SK-N-SH (cell line): ENCODE results near the gene ANAPC2. TPM values are rescaled to one million over a fixed set of nuclear protein-coding genes. Genes with fewer than 3 reads are reported as not detected.
A peak's percentile ranks its signal among the peaks of the same experiment; 100 is the strongest.

Experiments
- CTCF ChIA-PET: fragments of 300-600, 350-600 bp; formaldehyde crosslinking; extraction: SDS; loops from one replicate; lab custom pipeline; 2021; lab: Yijun Ruan, JAX
- POLR2A ChIA-PET: fragments of 350-600 bp; sonication (Branson Sonifier 250); formaldehyde crosslinking; extraction: SDS; loops from one replicate; lab custom pipeline; 2020; ENCODE audit warnings: antibody characterized with exemption, inconsistent platforms; lab: Yijun Ruan, JAX
- DNase-seq: peaks from one replicate; pipeline ENCODE4 v3.0.0; 2012
- H2AFZ ChIP-seq: fragments of 200-600 bp; sonication (generic); 2 replicates; pipeline ENCODE4 v1.8.1; 2016; ENCODE audit warnings: antibody characterized with exemption, mild to moderate bottlenecking, low read depth
- H3F3A ChIP-seq: fragments of 200-600 bp; sonication (generic); replicated peaks from 2 replicates; pipeline ENCODE3; 2016; ENCODE audit warnings: antibody characterized with exemption, mild to moderate bottlenecking; ENCODE audit not compliant: insufficient read depth
- H3K27ac ChIP-seq, 2 experiments: fragments of 200-500 bp in 1 of 2; fragments of 200-600 bp in 1 of 2; sonication (Bioruptor generic) in 1 of 2; sonication (generic), shearing (Covaris generic) in 1 of 2; 2 replicates each; pipeline versions ENCODE4 v1.5.1 to v1.6.1; 2014 to 2016; ENCODE audit warnings: low read depth in 2 of 2, inconsistent platforms in 1 of 2, low read length in 1 of 2, mild to moderate bottlenecking in 1 of 2, mixed read lengths in 1 of 2
- H3K27me3 ChIP-seq: fragments of 200-600 bp; sonication (generic), shearing (Covaris generic); 2 replicates; pipeline ENCODE4 v1.6.1; 2016; ENCODE audit warnings: mixed run types; ENCODE audit not compliant: insufficient read depth
- H3K36me3 ChIP-seq, 2 experiments: fragments of 200-500 bp in 1 of 2; fragments of 200-600 bp in 1 of 2; sonication (Bioruptor generic) in 1 of 2; sonication (generic) in 1 of 2; replicated peaks in 1 of 2; 2 replicates each; pipeline versions ENCODE3 to v1.5.1; 2014 to 2016; ENCODE audit warnings: low read length in 1 of 2, mild to moderate bottlenecking in 1 of 2; ENCODE audit not compliant: insufficient read depth in 2 of 2, control insufficient read depth in 1 of 2
- H3K4me1 ChIP-seq, 2 experiments: fragments of 200-500 bp in 1 of 2; fragments of 200-600 bp in 1 of 2; sonication (Bioruptor generic) in 1 of 2; sonication (generic), shearing (Covaris generic) in 1 of 2; 2 replicates each; pipeline versions ENCODE4 v1.5.1 to v1.6.1; 2014 to 2016; ENCODE audit warnings: low read depth in 1 of 2, low read length in 1 of 2, mixed run types in 1 of 2; ENCODE audit not compliant: insufficient read depth in 2 of 2, control insufficient read depth in 1 of 2
- H3K4me2 ChIP-seq: fragments of 200-600 bp; sonication (generic), shearing (Covaris generic); 2 replicates; pipeline ENCODE4 v1.6.1; 2017; ENCODE audit warnings: mixed run types
- H3K4me3 ChIP-seq, 2 experiments: fragments of 200-500 bp in 1 of 2; fragments of 200-600 bp in 1 of 2; sonication (Bioruptor generic) in 1 of 2; sonication (generic), shearing (Covaris generic) in 1 of 2; 2 replicates each; pipeline versions ENCODE4 v1.5.1 to v1.8.1; 2014 to 2016; ENCODE audit warnings: low read depth in 2 of 2, inconsistent platforms in 1 of 2, low read length in 1 of 2, mild to moderate bottlenecking in 1 of 2, mixed read lengths in 1 of 2, moderate library complexity in 1 of 2
- H3K79me2 ChIP-seq: fragments of 200-600 bp; sonication (generic); 2 replicates; pipeline ENCODE4 v1.8.1; 2017; ENCODE audit warnings: mild to moderate bottlenecking; ENCODE audit not compliant: insufficient read depth
- H3K9ac ChIP-seq: fragments of 200-600 bp; sonication (generic); 2 replicates; pipeline ENCODE4 v1.6.1; 2017; ENCODE audit warnings: mixed run types
- H3K9me2 ChIP-seq: fragments of 200-600 bp; sonication (generic); 2 replicates; pipeline ENCODE4 v1.6.1; 2017; ENCODE audit warnings: mixed run types
- H3K9me3 ChIP-seq: fragments of 200-600 bp; sonication (generic); 2 replicates; pipeline ENCODE4 v1.6.1; 2017; ENCODE audit warnings: mixed run types, mild to moderate bottlenecking, moderate library complexity
- H4K20me1 ChIP-seq: fragments of 200-600 bp; sonication (generic); 2 replicates; pipeline ENCODE4 v1.6.1; 2017; ENCODE audit warnings: mild to moderate bottlenecking, mixed run types; ENCODE audit not compliant: insufficient read depth
- CHD2 ChIP-seq: fragments of 150-350 bp; IDR thresholded peaks from 2 replicates; pipeline ENCODE4 v1.6.1; 2018; ENCODE audit warnings: low read length; ENCODE audit not compliant: partially characterized antibody
- ELF1 ChIP-seq: IDR thresholded peaks from 2 replicates; pipeline ENCODE4 v1.4.0; 2012
- EZH2phosphoT487 ChIP-seq: fragments of 200-600 bp; sonication (generic); IDR thresholded peaks from 2 replicates; pipeline ENCODE4 v1.6.1; 2017; ENCODE audit warnings: low read depth, mixed run types, mild to moderate bottlenecking, antibody characterized with exemption, moderate library complexity, borderline replicate concordance
- FOXM1 ChIP-seq: IDR thresholded peaks from 2 replicates; pipeline ENCODE4 v1.4.0; 2012; ENCODE audit warnings: low read depth, mild to moderate bottlenecking
- GABPA ChIP-seq: IDR thresholded peaks from 2 replicates; pipeline ENCODE4 v1.4.0; 2012; ENCODE audit warnings: low read depth, mild to moderate bottlenecking
- NFIC ChIP-seq: IDR thresholded peaks from 2 replicates; pipeline ENCODE4 v1.4.0; 2012; ENCODE audit warnings: borderline replicate concordance
- NRF1 ChIP-seq: IDR thresholded peaks from 2 replicates; pipeline ENCODE4 v1.6.1; 2012; ENCODE audit warnings: low read depth, mild to moderate bottlenecking, low read length
- RAD21 ChIP-seq: IDR thresholded peaks from 2 replicates; pipeline ENCODE4 v1.6.1; 2012; ENCODE audit warnings: mild to moderate bottlenecking, low read length
- RCOR1 ChIP-seq: fragments of 150-350 bp; IDR thresholded peaks from 2 replicates; pipeline ENCODE4 v1.6.1; 2017; ENCODE audit warnings: antibody characterized with exemption, low read length
- SMC3 ChIP-seq: IDR thresholded peaks from 2 replicates; pipeline ENCODE4 v1.6.1; 2012; ENCODE audit warnings: low read depth, low read length, improper control_type of control experiment
- YY1 ChIP-seq: IDR thresholded peaks from 2 replicates; pipeline ENCODE4 v1.4.0; 2012; ENCODE audit warnings: low read depth, mild to moderate bottlenecking
- WGBS: methylation state at CpG from one replicate; pipeline ENCODE4 v1.1.6; 2017; ENCODE audit warnings: low lambda C conversion rate; 5-methylcytosine and 5-hydroxymethylcytosine counted together
- polyA plus RNA-seq, 3 experiments: library from polyadenylated mRNA; depleted of rRNA; stranded (reverse); fragments of >200 nt; gene quantifications; 2 replicates each; pipeline ENCODE4 v1.2.3, GENCODE V29; 2012
- TF ChIP-seq, protein P1 (sequence below): fragments of 150-350 bp; IDR thresholded peaks from 2 replicates; pipeline ENCODE4 v1.6.1; 2016; ENCODE audit warnings: mild to moderate bottlenecking, low read depth, low read length
- TF ChIP-seq, protein P2 (sequence below): IDR thresholded peaks from 2 replicates; pipeline ENCODE4; 2012
- TF ChIP-seq, protein P3 (sequence below): fragments of 200-600 bp; sonication (generic); IDR thresholded peaks from 2 replicates; pipeline ENCODE4 v1.6.1; 2017; ENCODE audit warnings: antibody characterized with exemption, mild to moderate bottlenecking, moderate library complexity
- TF ChIP-seq, protein P4 (sequence below): IDR thresholded peaks from 2 replicates; pipeline ENCODE4 v1.4.0; 2012; ENCODE audit warnings: low read depth, borderline replicate concordance
- TF ChIP-seq, protein P5 (sequence below): IDR thresholded peaks from 2 replicates; pipeline ENCODE4 v1.6.1; 2012; ENCODE audit warnings: mild to moderate bottlenecking, low read depth, low read length, moderate library complexity

ANAPC2 gene
- polyA plus RNA-seq, 1 of the 3 experiments (the other 2 are of a cell fraction), result 35.1 TPM

DNA sequence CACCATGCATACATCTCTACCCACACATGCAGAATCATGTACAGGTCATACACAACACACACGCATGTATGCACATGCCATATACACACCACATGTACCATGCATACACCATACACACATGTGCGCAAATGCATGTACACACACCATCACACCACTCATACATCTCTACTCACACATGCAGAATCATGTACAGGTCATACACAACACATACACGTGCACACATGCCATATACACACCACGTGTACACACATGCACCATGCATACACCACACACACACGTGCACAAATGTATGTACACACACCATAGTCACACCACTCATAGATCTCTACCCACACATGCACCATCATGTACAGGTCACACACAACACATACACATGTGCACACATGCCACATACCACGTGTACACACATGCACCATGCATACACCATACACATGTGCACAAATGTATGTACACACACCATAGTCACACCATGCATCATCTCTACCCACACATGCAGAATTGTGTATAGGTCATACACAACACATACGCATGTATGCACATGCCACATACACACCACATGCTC lies 35.4 kb downstream of the ANAPC2 start:
- H3K9me3 ChIP-seq, result no peaks in the 10 kb centered on the region
- CTCF ChIA-PET, result no interaction called here
- WGBS, result 73% methylated on average over 7 of the region's 7 CpGs

DNA sequence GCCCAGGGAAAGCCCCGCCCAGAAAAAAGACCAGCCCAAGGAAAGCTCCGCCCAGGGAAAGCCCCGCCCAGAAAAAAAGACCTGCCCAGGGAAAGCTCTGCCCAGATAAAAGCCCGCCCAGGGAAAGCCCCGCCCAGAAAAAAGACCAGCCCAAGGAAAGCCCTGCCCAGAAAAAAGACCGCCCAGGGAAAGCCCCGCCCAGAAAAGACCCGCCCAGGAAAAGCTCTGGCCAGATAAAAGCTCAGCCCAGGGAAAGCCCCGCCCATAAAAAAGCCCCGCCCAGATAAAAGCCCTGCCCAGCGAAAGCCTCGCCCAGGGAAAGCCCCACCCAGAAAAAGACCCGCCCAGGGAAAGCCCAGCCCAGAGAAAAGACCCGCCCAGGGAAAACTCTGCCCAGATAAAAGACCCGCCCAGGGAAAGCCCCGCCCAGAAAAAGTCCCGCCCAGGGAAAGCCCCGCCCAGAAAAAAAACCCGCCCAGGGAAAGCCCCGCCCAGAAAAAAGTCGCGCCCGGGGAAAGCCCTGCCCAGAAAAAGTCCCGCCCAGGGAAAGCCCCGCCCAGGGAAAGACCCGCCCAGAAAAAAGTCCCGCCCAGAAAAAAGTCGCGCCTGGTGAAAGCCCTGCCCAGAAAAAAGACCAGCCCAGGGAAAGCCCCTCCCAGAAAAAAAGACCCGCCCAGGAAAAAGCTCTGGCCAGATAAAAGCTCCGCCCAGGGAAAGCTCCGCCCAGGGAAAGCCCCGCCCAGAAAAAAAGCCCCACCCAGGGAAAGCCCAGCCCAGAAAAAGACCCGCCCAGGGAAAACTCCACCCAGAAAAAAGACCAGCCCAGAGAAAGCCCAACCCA lies 37.5 kb downstream of the ANAPC2 start:
- Histone ChIP-seq H3K9me3 (no peaks in the 10 kb centered on the region), H3K27me3 (no peaks in the 10 kb centered on the region), H3K9ac (no peak overlapping the region), H3K4me1 (no peaks in the 10 kb centered on the region), H4K20me1 (no peaks in the 10 kb centered on the region), H3K4me3 (no peak overlapping the region), H2AFZ (no peak overlapping the region), H3K36me3 (no peaks in the 10 kb centered on the region), H3K79me2 (no peaks in the 10 kb centered on the region), H3K9me2 (no peaks in the 10 kb centered on the region), H3K27ac (no peak overlapping the region), H3F3A (no peaks in the 10 kb centered on the region), H3K4me2 (no peak overlapping the region)
- ChIA-PET POLR2A (interaction anchor here (1.7 kb wide), 1 partner anchor 12 kb away, joined by 6 read pairs; the partner anchor contains the start of gene GRIN1), CTCF (interaction anchor here (1.6 to 2.0 kb wide), 2 partner anchors 25 to 86 kb away, joined by 4 to 7 read pairs; no protein-coding TSS in a partner anchor)
- DNase-seq, result peak; percentile 83
- WGBS, result 58% methylated on average over 34 of the region's 34 CpGs
- no peak for TF ChIP-seq EZH2phosphoT487
- TF ChIP-seq, protein P1, sequence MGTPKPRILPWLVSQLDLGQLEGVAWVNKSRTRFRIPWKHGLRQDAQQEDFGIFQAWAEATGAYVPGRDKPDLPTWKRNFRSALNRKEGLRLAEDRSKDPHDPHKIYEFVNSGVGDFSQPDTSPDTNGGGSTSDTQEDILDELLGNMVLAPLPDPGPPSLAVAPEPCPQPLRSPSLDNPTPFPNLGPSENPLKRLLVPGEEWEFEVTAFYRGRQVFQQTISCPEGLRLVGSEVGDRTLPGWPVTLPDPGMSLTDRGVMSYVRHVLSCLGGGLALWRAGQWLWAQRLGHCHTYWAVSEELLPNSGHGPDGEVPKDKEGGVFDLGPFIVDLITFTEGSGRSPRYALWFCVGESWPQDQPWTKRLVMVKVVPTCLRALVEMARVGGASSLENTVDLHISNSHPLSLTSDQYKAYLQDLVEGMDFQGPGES, result no peak
- TF ChIP-seq SMC3, result no peak
- no peak for TF ChIP-seq RCOR1
- TF ChIP-seq NFIC, result no peak
- no peak for TF ChIP-seq YY1
- TF ChIP-seq, protein P2, sequence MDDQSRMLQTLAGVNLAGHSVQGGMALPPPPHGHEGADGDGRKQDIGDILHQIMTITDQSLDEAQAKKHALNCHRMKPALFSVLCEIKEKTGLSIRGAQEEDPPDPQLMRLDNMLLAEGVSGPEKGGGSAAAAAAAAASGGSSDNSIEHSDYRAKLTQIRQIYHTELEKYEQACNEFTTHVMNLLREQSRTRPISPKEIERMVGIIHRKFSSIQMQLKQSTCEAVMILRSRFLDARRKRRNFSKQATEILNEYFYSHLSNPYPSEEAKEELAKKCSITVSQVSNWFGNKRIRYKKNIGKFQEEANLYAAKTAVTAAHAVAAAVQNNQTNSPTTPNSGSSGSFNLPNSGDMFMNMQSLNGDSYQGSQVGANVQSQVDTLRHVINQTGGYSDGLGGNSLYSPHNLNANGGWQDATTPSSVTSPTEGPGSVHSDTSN, result no peak
- TF ChIP-seq, protein P3, sequence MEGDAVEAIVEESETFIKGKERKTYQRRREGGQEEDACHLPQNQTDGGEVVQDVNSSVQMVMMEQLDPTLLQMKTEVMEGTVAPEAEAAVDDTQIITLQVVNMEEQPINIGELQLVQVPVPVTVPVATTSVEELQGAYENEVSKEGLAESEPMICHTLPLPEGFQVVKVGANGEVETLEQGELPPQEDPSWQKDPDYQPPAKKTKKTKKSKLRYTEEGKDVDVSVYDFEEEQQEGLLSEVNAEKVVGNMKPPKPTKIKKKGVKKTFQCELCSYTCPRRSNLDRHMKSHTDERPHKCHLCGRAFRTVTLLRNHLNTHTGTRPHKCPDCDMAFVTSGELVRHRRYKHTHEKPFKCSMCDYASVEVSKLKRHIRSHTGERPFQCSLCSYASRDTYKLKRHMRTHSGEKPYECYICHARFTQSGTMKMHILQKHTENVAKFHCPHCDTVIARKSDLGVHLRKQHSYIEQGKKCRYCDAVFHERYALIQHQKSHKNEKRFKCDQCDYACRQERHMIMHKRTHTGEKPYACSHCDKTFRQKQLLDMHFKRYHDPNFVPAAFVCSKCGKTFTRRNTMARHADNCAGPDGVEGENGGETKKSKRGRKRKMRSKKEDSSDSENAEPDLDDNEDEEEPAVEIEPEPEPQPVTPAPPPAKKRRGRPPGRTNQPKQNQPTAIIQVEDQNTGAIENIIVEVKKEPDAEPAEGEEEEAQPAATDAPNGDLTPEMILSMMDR, result no peak
- TF ChIP-seq CHD2, result no peak
- no peak for TF ChIP-seq RAD21
- no peak for TF ChIP-seq NRF1

More for the DNA sequence above, 35.4 kb downstream of the ANAPC2 start:
- no peak overlapping the region for H2AFZ ChIP-seq
- no peaks in the 10 kb centered on the region for H3K9me2 ChIP-seq
- H3K27ac ChIP-seq, result no peak overlapping the region
- H3K79me2 ChIP-seq, result no peaks in the 10 kb centered on the region
- no peak for DNase-seq
- H3K27me3 ChIP-seq, result no peaks in the 10 kb centered on the region
- H4K20me1 ChIP-seq, result no peaks in the 10 kb centered on the region
- POLR2A ChIA-PET, result no interaction called here
- no peaks in the 10 kb centered on the region for H3K36me3 ChIP-seq
- no peaks in the 10 kb centered on the region; a peak in 1 of 4 replicates for H3K4me1 ChIP-seq
- H3K4me3 ChIP-seq, result no peak overlapping the region
- H3F3A ChIP-seq, result no peaks in the 10 kb centered on the region
- H3K9ac ChIP-seq, result no peak overlapping the region
- TF ChIP-seq GABPA (no peak), RCOR1 (no peak), ELF1 (no peak), FOXM1 (no peak), SMC3 (no peak)
- TF ChIP-seq, protein P4, sequence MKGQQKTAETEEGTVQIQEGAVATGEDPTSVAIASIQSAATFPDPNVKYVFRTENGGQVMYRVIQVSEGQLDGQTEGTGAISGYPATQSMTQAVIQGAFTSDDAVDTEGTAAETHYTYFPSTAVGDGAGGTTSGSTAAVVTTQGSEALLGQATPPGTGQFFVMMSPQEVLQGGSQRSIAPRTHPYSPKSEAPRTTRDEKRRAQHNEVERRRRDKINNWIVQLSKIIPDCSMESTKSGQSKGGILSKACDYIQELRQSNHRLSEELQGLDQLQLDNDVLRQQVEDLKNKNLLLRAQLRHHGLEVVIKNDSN, result no peak
- TF ChIP-seq, protein P5, sequence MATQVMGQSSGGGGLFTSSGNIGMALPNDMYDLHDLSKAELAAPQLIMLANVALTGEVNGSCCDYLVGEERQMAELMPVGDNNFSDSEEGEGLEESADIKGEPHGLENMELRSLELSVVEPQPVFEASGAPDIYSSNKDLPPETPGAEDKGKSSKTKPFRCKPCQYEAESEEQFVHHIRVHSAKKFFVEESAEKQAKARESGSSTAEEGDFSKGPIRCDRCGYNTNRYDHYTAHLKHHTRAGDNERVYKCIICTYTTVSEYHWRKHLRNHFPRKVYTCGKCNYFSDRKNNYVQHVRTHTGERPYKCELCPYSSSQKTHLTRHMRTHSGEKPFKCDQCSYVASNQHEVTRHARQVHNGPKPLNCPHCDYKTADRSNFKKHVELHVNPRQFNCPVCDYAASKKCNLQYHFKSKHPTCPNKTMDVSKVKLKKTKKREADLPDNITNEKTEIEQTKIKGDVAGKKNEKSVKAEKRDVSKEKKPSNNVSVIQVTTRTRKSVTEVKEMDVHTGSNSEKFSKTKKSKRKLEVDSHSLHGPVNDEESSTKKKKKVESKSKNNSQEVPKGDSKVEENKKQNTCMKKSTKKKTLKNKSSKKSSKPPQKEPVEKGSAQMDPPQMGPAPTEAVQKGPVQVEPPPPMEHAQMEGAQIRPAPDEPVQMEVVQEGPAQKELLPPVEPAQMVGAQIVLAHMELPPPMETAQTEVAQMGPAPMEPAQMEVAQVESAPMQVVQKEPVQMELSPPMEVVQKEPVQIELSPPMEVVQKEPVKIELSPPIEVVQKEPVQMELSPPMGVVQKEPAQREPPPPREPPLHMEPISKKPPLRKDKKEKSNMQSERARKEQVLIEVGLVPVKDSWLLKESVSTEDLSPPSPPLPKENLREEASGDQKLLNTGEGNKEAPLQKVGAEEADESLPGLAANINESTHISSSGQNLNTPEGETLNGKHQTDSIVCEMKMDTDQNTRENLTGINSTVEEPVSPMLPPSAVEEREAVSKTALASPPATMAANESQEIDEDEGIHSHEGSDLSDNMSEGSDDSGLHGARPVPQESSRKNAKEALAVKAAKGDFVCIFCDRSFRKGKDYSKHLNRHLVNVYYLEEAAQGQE, result no peak
- no peak overlapping the region for H3K4me2 ChIP-seq
